Measurements from ENCODE around the gene AMIGO1.

The AMIGO1 gene

DNA sequence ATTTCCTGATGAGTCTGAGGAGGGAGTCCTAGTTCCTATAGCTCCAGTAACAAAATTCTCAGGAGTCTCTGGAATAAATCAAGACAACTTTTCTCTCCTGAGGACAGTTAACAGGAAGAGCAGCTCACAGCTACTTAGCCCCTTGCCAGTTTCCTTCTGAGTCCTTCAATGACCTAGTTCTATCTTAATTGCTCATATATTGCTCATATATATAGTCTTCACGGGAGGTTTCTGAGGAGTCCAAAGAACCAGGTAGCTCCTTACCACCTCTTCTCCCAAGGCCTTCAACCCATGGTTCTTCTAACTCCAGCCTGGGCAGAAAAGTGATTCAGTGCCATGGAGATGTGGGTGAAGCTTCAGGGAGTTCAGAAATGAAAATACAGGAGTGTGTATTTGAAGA lies 4.6 kb downstream of the AMIGO1 start:
- Histone ChIP-seq H3K9me2 (replicated peaks; ENCODE audit: low read depth, low read length) (no peaks in the 10 kb centered on the region), H3K9ac (ENCODE audit: low read depth, low read length, poor library complexity, severe bottlenecking) (no peak overlapping the region)
- TF ChIP-seq, protein P1, sequence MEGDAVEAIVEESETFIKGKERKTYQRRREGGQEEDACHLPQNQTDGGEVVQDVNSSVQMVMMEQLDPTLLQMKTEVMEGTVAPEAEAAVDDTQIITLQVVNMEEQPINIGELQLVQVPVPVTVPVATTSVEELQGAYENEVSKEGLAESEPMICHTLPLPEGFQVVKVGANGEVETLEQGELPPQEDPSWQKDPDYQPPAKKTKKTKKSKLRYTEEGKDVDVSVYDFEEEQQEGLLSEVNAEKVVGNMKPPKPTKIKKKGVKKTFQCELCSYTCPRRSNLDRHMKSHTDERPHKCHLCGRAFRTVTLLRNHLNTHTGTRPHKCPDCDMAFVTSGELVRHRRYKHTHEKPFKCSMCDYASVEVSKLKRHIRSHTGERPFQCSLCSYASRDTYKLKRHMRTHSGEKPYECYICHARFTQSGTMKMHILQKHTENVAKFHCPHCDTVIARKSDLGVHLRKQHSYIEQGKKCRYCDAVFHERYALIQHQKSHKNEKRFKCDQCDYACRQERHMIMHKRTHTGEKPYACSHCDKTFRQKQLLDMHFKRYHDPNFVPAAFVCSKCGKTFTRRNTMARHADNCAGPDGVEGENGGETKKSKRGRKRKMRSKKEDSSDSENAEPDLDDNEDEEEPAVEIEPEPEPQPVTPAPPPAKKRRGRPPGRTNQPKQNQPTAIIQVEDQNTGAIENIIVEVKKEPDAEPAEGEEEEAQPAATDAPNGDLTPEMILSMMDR (conservative IDR thresholded peaks at IDR 0.05; ENCODE audit: low read length): no peak
- TF ChIP-seq EZH2phosphoT487 (IDR thresholded peaks at IDR 0.05; ENCODE audit: borderline replicate concordance): no peak

DNA sequence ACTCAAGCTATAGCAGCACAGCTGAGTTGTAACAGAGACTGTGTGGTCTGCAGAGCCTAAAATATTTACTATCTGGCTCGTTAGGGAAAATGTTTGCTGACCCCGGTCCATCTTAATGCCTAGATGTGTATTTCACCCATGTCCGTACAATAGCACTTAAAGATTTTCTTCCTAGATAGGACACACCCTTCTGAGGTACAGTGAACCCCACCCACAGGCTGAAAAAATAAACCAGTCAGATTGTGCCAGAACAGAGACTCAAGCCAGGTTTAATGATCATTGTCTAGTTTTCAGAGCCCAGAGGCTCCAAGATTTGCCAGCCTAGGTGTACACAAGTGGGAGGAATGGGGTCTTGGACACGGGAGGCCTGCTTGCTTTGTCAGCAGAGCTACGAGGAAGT lies 5.6 kb downstream of the AMIGO1 start:
- no peaks in the 10 kb centered on the region for H3K9me2 ChIP-seq (replicated peaks; ENCODE audit: low read depth, low read length)
- H3K79me2 ChIP-seq (ENCODE audit: insufficient read depth, low read length): no peaks in the 10 kb centered on the region; the same call in 1 of the 2 replicates
- H4K20me1 ChIP-seq (ENCODE audit: insufficient read depth, low read length, poor library complexity, severe bottlenecking): no peaks in the 10 kb centered on the region
- no peak overlapping the region for H2AFZ ChIP-seq (ENCODE audit: low read length)
- H3K4me1 ChIP-seq (ENCODE audit: insufficient read depth, low read length, poor library complexity, severe bottlenecking): peaks cover 25% of the 10 kb centered on the region
- no peaks in the 10 kb centered on the region; the same call in 1 of the 2 replicates for H3K36me3 ChIP-seq (ENCODE audit: insufficient read depth, low read length)
- no peak overlapping the region for H3K4me2 ChIP-seq (ENCODE audit: low read depth, low read length, poor library complexity, severe bottlenecking)
- no peak for TF ChIP-seq EZH2phosphoT487 (IDR thresholded peaks at IDR 0.05; ENCODE audit: borderline replicate concordance)
- TF ChIP-seq, protein P1 (conservative IDR thresholded peaks at IDR 0.05; ENCODE audit: low read length): no peak
- H3K27me3 ChIP-seq (ENCODE audit: insufficient read depth, low read length, poor library complexity, severe bottlenecking): no peaks in the 10 kb centered on the region
- no peaks in the 10 kb centered on the region for H3K9me3 ChIP-seq (ENCODE audit: insufficient read depth, low read depth, low read length)
- no peak overlapping the region for H3K4me3 ChIP-seq (ENCODE audit: low read length, poor library complexity, severe bottlenecking)
- no peaks in the 10 kb centered on the region for H3F3A ChIP-seq (ENCODE audit: low read depth)
- no peak overlapping the region for H3K9ac ChIP-seq (ENCODE audit: low read depth, low read length, poor library complexity, severe bottlenecking)

More for the DNA sequence above, 4.6 kb downstream of the AMIGO1 start:
- Histone ChIP-seq H3K27me3 (ENCODE audit: insufficient read depth, low read length, poor library complexity, severe bottlenecking) (no peaks in the 10 kb centered on the region), H3F3A (ENCODE audit: low read depth) (no peaks in the 10 kb centered on the region), H3K4me2 (ENCODE audit: low read depth, low read length, poor library complexity, severe bottlenecking) (no peak overlapping the region), H3K79me2 (ENCODE audit: insufficient read depth, low read length) (no peaks in the 10 kb centered on the region; the same call in 1 of the 2 replicates), H3K36me3 (ENCODE audit: insufficient read depth, low read length) (no peaks in the 10 kb centered on the region; the same call in 1 of the 2 replicates), H3K9me3 (ENCODE audit: insufficient read depth, low read depth, low read length) (no peaks in the 10 kb centered on the region), H2AFZ (ENCODE audit: low read length) (no peak overlapping the region), H4K20me1 (ENCODE audit: insufficient read depth, low read length, poor library complexity, severe bottlenecking) (no peaks in the 10 kb centered on the region), H3K4me1 (ENCODE audit: insufficient read depth, low read length, poor library complexity, severe bottlenecking) (peaks cover 25% of the 10 kb centered on the region), H3K4me3 (ENCODE audit: low read length, poor library complexity, severe bottlenecking) (no peak overlapping the region)

DNA sequence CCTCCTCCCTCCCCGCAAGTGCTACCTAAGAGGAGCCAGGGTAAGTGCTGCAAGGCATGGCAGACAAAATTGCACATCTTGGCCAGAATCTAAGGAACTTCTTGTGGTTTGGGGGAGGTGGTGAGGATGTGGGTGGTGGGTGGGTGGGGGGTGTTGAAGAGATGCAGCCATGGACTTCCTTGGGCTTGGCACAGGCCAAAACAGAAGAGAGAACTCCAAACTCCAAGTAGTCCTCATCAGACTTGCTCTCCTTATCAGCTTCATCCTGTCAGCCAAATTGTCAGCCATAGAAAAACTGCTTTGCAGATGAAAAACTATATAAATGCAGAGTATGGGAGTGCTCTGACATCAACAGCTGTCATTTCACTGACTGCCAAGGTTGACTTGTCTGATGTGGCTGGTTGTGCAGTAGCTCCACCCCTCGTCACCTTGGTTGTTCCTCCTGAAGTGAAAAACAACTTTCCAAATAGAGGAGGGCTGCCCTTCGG lies 7.1 kb downstream of the AMIGO1 start:
- Histone ChIP-seq H3K27me3 (ENCODE audit: insufficient read depth, low read length, poor library complexity, severe bottlenecking) (no peaks in the 10 kb centered on the region), H3K4me2 (ENCODE audit: low read depth, low read length, poor library complexity, severe bottlenecking) (peak overlapping the region; percentile 58), H3K36me3 (ENCODE audit: insufficient read depth, low read length) (no peaks in the 10 kb centered on the region; the same call in 1 of the 2 replicates), H3K79me2 (ENCODE audit: insufficient read depth, low read length) (peaks cover 4% of the 10 kb centered on the region; the same call in 1 of the 2 replicates), H3F3A (ENCODE audit: low read depth) (no peaks in the 10 kb centered on the region), H3K9me3 (ENCODE audit: insufficient read depth, low read depth, low read length) (no peaks in the 10 kb centered on the region), H4K20me1 (ENCODE audit: insufficient read depth, low read length, poor library complexity, severe bottlenecking) (no peaks in the 10 kb centered on the region), H3K4me3 (ENCODE audit: low read length, poor library complexity, severe bottlenecking) (peak overlapping the region; percentile 21), H2AFZ (ENCODE audit: low read length) (no peak overlapping the region), H3K9ac (ENCODE audit: low read depth, low read length, poor library complexity, severe bottlenecking) (peak overlapping the region; percentile 30), H3K4me1 (ENCODE audit: insufficient read depth, low read length, poor library complexity, severe bottlenecking) (peaks cover 34% of the 10 kb centered on the region), H3K9me2 (replicated peaks; ENCODE audit: low read depth, low read length) (no peaks in the 10 kb centered on the region)
- TF ChIP-seq, protein P1 (conservative IDR thresholded peaks at IDR 0.05; ENCODE audit: low read length): no peak
- no peak for TF ChIP-seq EZH2phosphoT487 (IDR thresholded peaks at IDR 0.05; ENCODE audit: borderline replicate concordance)

Measured in Loucy (cell line).